NOMO-1 treated with dmso at 0.1 percent for 144 hours (cell line): ENCODE measurements around the gene TMEM150B.
"Not testable (repeated sequence)": the region's sequence is repeated elsewhere in the genome, so short reads cannot be mapped to it uniquely, and the experiment has no call there.

Source experiments
- DNase-seq: peaks from one replicate; lab custom pipeline; 2025; ENCODE audit not compliant: unreplicated experiment; lab: John Stamatoyannopoulos, UW

The TMEM150B gene

DNA sequence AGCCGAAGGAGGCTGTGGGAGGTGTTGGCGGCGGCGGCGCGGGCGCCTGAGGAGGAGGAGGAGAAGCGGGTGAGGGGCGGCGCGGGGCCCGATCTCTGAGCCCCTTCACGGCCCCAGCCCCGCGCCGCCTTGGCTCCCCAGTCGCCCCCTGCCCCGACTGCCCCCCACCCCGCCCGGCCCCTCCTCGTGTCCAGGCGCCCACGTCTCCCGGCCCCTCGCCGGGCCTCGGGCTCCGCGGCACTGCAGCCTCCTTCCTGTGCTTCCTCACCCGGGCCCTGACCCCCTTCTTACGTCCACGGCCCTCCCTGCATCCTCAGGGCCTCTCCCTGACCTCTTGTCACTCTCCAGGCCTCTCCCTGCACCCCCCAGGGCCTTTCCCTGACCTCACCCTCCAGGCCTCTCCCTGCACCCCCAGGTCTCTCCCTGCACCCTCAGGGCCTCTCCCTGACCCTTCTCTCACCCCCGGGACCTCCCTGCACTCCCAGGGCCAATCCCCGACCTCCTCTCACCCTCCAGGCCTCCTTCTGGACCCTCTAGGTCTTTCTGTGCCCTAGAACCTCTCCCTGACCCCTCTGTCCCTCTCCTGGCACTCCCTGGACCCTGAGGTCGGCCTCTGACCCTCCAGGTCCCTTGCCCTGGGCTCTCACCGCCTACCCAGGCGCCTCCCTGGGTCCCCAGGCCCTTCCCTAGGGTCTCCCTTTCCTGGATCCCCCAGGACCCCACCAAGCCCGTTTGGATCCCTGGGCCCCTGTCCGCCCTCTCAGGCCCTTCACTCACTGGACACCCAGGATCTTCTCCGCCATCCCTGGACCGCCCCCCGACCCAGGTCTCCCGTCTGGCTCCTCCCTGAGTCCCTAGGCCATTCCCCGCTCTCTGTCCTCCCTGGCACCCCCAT is 15.0 kb upstream of the TMEM150B start:
- no peak for DNase-seq

DNA sequence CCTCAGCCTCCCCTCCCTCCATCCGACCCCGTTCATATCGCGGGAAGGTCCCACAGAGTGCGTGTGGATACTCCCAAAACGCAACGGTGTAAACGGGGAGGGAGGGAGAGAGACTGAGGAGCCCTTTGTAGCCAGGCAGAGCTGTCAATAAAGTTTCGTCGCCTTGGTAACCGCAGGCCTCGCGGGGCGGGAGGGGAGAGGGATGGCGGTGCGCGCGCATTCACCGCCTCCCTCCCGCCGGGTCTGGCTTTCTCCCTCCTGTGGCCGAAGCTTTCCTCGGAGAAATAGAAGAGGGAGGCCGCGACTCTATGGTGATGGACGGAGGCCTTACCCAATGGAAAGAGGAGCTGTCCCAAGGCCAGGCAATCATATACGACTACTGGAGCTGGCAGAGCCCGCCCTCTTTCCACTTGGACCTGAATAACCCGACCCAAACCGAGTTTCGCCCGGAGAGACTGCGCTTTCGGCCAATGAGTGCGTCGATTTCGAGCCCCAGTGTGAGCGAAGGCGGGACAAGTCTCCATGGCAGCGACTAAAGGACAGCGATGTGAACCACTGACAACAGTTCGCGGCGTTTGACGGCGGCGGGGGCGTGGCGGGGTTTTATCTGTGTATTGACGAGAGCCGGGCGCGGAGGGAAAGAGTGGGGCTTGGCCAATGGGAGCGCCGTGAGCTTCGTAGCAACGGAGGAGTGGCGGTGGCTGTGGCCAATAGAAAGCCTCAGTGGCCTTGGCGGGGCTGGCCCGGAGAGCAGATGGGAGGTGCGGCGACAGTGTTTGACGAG is 14.2 kb upstream of the TMEM150B start, which contains the start of gene KMT5C:
KMT5C (plus strand) TSS at position 772 of the 784 bp plus-strand sequence. CDS start 2,061 bp downstream, outside the sequence.
- DNase-seq: peak; percentile 100

DNA sequence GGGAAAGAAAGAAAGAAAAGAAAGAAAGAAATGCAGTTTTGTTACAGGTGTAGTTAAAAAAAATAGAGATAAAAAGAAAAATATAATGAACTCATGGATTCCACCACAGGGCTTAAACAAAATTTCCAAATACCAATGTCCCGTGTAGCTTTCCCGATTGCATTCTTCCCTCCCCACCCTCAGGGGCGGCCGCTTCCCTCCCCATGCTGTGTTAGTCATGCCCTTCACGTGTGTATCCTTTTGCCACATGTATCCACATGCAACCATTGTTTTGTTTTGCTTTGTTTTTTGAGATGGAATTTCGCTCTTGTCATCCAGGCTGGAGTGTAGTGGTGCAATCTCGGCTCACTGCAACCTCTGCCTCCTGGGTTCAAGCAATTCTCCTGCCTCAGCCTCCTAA is 11.0 kb upstream of the TMEM150B start:
- no peak for DNase-seq

DNA sequence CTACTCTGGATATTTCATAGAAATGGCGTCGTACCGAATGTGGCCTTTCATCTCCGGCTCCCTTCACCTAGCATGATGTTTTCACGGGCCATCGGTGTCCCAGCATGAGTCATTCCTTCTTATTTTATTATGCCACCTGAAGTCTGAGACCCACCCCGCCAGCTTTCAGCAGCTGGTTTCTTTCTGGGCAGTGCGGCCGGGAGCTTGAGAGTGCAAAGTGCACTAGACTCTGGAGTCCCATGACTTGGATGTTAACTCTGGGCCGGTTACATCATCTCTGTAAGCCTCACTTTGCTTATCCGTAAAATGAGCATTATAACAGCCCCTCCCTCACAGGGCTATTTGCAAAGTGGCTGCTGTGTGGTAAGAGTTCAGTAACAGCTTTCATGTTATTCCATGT is 8.7 kb upstream of the TMEM150B start:
- DNase-seq: no peak

DNA sequence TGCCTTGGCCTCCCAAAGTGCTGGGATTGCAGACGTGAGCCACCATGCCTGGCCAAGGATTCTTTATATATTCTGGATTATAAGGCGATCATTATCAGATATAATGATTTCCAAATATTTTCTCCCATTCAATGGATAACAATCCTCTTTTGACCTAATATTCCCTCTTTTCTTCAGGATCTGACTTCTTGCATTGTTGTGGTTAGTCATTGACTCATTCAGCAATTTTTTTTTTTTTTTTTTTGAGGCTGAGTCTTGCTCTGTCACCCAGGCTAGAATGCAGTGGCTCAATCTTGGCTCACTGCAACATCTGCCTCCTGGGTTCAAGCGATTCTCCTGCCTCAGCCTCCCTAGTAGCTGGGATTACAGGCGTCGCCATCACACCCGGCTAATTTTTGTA is 4.7 kb upstream of the TMEM150B start:
- not testable (repeated sequence) for DNase-seq

DNA sequence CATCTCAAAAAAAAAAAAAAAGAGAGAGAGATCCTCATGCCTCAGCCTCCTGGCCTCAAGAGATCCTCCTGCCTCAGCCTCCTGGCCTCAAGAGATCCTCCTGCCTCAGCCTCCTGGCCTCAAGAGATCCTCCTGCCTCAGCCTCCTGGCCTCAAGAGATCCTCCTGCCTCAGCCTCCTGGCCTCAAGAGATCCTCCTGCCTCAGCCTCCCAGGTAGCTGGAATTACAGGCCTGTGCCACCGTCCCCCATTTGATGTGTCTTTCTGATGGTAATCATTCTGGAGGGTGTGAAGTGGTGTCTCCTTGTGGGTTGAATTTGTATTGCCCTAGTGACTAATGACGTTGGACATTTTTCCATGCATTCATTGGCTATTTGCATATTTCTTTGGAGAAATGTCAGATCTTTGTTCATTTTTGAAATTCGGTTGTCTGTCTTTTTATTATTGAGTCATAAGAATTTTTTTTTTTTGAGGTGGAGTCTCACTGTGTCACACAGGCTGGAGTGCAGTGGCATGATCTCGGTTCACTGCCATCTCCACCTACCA is 3.7 kb upstream of the TMEM150B start:
- DNase-seq: not testable (repeated sequence)

DNA sequence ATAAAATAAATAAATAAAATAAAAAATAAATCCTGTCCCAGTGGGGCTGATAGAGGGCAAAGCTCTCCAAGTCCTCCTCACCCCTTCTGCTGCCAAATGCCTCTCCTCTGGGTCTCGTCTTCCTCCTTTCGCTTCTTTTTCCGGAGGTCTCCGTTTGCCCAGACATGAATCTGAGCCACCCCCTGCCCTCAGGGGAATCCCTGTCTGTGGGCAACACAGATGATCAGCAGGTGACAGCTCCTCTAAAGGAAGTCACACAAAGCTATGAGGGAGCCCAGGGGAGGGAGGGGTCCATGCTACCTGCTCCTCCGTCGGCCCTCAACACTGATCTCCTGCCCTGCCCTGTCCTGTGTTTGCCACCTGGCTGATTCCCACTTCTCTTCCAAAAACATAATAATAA is 479 bp downstream of the TMEM150B start:
- no peak for DNase-seq

DNA sequence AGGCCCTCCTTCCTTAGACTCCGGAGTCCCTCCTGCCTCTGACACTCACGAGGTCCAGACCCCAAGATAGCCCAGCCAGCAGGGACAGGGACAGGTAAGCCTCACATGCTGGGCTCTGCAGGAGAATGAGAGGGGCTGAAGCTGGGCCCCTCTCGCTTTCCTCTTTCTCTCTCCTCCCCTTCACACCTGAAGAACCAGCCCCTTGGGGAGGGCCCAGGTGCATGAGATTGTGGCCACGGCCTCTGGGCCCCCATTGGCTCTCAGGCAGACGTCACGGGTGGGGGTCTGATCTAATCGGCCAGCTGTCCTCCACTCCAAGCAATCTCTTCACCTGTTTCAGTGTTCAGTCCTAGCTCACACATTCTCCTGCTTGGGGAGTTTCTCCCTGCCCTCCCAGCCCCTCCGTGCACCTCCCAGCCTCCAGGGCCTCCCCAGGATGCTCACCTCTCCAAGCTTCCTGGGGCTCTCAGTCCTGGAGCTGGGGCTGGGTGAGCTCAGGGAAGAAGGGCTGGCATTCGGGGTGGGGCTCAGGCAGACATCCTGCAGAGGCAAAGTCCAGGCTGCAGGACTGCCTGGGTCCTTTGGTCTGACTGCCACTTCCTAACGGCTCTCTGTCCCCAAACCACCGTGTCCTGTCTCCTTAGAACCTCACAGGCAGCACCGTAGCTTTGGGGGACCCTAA is 2.8 kb downstream of the TMEM150B start:
- no peak for DNase-seq

DNA sequence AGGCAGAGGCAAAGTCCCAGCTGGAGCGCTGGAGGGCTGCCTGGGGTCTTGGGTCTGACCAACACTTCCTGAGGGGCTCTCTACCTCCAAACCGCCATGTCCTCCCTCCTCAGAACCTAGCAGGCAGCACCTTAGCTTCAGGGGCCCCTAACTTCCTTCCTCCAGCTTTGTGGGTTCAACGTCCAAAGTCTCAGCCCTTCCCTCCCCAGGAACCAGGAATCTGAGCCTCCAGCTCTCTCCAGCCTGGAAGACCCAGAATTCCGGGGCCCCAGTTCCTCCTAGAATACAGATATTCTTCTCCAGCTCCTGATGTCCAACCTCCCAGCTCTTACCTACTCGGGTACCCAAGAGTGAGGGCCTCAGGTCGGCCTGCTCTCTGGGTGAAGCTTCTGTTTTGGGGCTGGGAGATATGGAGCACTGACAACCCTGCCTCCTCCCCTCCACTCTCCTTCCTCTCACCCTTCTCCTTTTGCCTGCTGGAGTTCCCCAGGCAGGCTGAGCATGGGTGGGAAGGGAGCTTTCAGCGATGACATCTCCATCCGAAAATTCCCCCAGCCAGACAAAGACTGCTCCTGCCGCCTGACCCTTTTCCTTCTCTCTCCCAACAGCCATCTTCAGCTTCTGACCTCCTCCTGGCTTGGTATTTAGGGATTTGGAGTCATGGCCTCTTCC is 3.5 kb downstream of the TMEM150B start:
- DNase-seq: no peak

DNA sequence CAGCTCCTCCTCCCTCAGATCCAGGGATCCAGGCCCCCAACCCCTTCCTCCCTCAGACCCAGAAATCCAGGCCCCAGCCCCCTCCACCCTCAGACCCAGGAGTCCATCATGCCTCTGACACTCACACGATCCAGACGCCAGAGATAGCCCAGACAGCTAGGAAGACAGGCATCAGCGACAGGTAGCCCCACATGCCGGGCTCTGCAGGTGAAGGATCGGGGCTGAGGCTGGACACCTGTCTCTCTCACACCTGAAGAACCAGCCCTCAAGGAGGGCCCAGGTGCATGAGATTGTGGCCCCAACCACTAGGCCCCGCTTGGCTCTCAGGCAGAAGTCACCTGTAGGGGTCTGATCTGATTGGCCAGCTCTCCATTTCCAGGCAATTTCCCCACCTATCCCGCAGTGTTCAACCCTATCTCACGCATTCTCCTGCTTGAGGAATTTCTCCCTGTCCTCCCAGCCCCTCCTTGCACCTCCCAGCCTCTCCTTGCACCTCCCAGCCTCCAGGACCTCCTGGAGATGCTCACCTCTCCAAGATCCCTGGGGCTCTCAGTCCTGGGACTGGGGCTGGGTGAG is 4.2 kb downstream of the TMEM150B start:
- no peak for DNase-seq

DNA sequence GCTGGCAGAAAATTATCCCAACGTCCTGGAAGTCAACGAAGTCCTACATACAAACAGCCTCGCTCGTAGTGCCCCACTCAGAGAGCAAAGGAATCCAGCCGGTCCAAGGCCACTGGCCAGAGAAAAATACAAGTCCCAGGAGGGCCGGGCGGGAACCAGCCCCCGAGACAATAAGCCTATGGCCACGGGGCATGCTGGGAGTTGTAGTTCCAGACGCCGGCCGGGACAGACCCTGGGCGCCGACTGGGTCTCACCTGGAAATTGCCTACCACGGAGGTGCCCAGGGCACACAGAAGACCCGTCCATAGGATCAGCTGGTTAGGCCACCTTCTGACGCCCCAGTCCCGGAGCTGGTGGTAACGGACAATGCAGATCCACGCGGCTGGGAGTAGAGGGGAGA is 5.4 kb downstream of the TMEM150B start:
- DNase-seq: no peak

DNA sequence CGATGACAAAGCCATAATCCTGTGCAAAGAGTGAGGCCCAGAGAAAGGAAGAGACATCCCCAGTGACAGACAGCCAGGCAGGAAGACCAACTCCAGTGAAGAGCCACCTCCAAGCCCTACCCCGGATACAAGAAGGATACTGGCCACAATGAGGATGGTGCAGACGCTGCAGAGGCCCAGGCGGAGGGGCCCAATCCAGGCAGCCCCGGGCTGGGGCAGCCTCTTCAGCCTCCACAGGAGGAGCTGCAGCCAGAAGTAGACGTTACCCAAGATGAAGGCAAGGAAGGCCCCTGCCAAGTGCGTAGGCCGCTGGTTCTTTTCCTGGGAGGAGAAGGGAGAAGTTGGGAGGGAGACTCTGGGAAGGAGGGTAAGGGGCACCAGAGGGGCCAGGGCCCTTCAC is 8.5 kb downstream of the TMEM150B start:
- no peak for DNase-seq

DNA sequence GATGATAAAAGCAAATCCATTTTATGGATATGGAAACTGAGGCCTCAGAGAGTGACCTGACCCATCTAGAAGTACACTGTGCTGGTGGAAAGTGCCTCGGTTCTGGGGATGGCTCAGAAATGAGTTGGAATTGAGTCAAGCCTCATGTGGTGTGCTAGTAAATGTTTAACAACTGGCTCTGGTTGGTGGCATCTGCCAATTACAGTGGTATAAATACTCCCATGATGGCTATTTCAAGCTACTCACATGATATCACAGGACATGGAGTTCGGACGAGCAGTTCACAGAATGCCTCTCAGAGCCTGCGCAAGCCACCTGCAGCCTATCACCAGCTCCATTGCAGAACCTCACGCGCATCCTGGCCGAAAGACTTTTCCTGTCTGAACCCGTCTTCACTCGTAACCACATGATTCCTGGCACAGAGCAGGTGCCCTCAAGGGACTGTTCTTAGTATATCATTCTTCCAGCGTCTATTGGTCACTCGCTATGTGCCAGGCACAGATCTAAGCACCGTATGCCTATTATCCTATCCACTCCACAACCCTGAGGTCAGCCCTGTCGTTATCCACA is 9.1 kb downstream of the TMEM150B start:
- DNase-seq: no peak

DNA sequence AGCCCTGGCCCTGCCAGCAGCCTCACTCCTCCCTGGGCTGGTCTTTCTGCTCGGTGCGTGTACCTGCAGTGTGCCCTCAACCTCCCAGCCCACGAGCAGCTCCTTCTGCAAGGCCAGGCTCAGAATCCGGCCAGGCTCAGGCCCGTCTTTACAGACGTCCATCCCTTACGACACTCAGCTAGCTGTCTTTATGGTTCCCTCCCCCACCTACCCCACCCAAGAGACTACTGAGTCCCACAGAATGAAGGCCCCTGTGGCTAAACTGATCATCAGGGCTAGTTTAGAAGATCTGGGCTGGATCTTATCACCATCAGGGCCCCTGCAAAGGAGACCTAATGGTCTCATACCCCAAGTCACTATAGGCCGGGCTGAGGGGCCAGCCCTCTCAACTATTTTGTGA is 10.7 kb downstream of the TMEM150B start:
- DNase-seq: no peak

DNA sequence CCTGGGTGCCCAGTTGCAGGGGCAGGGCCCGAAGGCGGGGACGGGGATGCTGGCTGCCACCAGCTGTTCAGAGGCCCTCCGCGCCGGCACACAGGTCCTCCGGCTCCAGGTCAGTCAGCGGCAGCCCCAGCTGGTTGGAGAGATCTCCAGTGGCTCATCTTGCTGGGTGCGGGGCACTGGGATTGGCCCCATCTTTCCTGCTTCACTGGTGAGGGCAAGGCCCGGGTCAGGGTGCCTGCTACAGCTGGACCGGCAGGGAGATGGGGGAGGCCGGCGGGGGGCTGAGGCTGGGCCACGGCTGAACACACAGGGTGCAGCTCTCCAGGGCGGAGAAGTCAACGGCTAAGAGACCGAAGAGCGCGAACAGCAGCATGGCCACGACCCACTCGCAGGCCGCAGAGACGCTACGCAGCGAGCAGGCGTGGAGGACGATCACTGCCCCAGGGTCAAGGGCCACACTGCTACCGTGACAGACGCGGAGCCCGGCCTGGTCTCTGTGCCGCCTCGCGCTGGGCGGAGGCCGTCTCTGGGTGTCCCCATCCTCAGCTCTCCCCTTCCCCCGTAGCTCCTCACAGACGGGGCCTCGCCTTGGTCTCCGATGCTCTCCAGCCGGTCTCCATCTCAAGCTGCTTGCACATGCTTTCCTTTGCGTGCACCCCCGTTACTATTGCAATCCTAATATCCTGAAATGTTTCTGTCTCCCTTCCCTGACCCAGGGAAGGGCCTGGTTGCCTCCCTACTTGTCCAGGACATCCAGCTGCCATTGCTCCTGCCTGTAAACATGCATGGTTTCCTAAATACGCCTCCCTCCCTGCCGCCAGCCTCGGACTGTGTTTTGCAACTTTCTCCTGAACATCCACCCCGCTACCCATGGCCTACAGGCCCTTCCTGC is 12.3 kb downstream of the TMEM150B start:
- no peak for DNase-seq

DNA sequence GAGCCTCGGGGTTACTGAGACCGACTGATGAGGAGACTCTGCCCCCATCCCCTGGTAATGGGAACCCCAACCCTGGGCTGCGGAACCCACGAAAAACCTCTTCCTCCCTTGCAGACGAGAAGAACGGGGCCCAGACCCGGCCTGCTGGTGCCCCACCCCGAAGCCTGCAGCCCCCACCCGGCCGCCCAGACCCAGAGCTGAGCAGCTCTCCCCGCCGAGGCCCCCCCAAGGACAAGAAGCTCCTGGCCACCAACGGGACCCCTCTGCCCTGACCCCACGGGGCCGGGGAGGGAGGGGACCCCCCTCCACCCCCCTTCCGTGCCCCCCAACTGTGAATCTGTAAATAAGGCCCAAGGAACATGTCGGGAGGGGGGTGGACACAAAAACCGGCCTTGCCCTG is 13.3 kb downstream of the TMEM150B start:
- no peak for DNase-seq

DNA sequence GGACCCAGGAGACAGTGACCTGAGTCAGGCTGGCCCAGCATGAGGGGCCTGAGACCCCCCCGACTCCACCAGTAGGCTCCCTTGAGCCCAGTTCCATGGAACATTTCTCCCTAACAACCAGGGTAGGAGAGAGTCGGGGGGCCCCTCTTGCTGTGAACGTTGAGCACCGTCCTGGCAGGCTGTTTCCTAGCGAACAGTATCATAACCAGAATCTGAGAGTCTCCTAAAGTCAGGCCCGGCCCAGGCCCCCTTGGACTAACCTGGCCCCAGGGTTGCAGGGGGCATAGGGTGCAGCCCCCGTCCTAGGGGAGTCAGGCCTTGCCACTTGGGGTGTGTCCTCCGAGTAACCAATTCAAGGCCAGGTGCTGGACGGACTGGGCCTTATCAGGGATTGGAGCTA is 13.7 kb downstream of the TMEM150B start:
- DNase-seq: no peak

DNA sequence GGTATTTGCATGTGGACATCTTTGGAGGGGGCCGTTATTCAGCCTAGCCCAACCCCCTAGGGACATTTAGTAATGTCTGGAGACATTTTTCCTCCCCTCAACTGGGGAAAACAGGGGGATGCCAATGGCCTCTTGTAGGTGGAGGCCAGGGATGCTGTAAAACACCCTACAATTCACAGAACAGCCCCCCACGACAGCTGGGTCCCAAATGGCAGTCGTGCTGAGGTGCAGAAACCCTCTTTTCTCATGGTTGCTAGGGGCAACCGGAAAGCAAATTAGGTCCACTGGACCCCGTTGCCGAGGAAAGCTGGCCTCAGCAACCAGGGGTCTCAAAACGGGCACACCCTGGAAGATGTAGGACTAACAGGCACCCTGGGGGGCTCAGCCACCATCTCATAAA is 14.6 kb downstream of the TMEM150B start:
- no peak for DNase-seq

DNA sequence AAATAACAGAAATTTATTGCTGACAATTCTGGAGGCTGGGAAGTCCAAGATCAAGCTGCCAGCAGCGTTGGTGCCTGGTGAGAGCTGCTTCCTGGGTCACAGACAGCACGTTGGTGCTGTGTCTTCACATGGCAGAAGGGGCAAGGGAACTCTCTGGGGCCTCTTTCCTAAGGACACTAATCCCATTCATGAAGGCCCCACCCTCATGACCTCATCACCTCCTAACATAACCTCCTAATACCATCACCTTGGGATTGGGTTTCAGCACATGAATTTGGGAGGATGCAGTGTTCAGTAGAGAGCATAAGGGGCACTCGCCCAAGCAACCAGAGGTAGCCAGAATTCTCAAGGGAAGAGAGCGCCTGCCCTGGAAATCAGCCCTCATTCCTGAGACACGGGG is 15.7 kb downstream of the TMEM150B start:
- DNase-seq: no peak
